ENCODE measurements around the gene TAGLN.

TAGLN gene

DNA sequence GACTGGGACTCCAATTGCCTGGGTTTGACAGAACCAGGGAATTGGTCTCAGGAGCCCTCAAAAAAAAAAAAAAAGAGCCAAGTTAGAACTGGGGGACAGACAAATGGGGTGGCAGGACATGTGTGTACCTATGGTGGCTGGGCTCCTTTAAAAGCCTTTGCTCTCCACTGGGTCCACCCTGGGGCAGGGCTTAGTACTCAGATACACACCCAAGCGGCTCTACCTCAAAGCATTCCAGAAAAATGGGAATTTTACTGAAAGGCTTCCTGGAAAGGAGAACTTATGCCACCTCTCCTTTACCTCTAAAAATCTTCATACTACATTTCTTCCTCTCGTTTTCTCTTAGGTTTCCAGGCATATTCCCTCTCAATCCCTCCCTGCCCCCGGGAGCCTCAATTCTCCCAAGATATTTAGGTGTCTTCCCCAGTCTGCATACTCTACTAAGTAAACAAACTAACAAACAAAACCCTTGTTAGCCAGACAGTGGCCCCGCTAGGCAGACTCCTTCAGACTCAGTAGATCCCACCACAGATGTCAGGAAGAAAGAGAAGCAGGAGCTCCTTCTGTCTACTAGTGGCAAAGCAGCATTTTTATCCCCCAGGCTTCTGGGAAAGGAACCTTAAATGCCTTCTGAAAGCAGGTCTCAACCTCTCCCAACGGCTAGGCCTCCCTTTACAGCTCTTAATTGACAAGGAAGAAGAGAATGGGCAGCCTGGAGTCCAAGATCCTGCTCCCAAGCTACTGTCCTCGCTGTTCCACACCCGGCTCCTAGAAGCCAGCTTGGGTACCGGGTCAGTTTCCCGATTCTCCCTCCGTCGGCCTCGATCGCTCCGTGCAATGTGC is 32.0 kb downstream of the TAGLN start:
- DNase-seq (ENCODE audit: low read depth), result no peak

DNA sequence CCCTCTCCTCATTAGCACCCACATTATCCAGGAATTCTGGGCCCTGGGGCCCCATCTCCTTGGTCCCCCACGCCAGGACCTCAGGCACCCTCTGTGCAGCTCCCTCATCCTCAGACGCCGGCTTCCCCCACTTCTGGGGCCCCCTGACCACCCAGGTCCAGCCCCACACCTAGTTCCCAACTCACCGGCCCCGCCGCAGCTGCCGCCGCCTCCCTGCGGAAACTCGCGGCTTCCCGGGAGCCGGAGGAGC is 32.6 kb downstream of the TAGLN start, which contains the start of gene PCSK7:
TSS of gene PCSK7 (minus strand) at position 232 of the 250 bp plus-strand sequence. CDS start 2,229 bp downstream, outside the sequence.
- DNase-seq (ENCODE audit: low read depth), result no peak

DNA sequence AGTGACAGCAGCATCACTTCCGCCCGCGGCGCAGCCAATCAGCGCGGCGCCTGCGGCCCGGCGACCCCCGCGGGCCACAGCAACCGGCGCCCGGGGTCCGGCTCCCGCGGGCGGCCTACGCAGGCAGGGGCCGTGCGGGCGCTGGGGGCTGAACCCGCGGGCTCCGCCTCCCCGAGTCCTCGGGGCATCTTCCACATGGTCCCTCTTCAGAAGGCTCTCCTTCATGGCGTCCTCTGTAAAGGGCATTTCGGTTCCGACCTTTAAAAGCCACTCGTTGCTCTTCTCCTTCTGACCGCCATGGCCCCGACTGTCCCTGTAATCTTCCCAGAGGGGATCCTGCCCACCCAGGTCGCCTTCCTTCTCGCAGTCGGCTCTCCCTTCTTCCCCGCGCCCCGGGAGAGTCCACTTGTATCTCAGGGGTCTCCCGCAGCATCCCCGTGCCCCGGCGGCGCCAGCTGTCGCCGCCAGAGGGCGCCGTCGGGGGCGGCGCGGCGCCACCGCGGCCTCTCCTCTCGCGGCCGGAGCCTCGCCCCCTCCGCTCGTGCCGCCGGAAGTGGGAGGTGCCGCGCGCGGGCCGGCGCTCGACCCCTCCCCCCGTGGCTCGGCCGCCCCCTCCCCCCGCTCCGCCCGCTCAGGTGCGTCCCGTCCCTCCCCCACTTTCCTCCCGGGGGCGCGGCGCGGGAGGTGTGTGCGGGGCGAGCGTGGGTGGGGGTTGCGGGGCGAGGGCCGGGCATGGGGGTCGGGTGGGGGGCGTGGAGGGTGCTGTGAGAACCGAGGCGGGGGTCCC is 33.1 kb downstream of the TAGLN start, which contains the start of gene RNF214:
TSS of gene RNF214 (plus strand) at position 580 of the 787 bp plus-strand sequence. CDS start 1,602 bp downstream, outside the sequence.
- DNase-seq (ENCODE audit: low read depth), result peak; percentile 61

DNA sequence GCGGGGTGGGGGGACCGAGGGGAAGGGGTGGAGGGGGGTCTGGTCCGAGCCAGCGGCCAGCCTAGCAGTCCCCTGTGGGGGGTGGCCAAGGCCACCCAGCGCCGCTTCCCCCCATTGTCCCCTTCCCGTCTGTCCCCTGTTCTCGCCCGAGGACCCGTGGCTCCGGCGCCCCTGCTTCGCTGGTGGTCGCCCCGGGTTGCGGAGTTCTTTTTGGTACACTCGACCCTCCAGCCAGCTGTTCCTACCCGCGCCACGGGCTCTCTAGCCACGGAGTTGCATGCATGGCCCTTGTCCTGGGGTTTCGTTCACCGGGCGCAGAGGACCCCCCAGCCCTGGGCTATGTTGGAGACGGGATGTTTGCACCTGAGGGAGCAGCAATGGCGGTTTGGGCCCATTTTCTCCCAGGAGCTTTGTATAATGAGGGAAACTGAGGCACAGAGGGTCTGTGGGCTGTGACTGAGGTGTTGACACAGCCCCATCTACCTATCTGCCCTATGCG is 33.8 kb downstream of the TAGLN start:
- no peak for DNase-seq (ENCODE audit: low read depth)

DNA sequence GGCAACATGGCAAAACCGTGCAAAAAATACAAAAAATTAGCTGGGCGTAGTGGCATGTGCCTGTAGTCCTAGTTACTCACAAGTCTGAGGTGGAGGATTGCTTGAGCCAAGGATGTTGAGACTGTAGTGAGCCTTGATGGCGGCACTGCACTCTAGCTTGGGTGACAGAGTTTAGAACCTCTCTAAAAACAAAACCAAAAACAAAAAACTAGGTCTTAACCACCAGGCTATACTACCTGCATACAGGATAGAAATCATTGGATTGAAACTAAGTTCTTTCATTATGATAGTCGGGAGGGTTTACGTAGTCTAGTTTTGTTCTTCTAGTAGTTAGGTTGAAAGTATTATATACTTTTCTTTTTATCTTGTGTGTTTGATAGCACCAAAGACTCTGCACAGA is 39.1 kb downstream of the TAGLN start:
- DNase-seq (ENCODE audit: low read depth), result no peak

DNA sequence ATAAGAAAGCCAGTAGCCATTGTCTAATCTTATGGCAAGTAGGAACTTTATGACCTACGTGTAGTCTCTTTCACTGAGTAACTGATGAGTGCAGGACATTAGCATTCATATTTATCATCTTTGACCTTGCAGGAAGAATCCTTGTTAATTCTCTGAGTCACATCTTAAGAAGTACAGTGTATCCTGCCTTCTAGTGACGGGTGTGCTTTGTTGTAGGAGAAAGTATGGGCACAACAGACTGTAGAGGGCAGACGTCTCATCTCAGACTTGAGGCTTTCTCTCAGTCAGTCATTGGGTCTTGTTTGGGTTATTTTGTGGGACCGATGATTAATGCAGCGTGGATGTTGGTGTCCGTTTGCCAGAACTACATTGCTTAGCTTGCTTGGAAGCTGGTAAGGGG is 40.1 kb downstream of the TAGLN start:
- DNase-seq (ENCODE audit: low read depth), result no peak

DNA sequence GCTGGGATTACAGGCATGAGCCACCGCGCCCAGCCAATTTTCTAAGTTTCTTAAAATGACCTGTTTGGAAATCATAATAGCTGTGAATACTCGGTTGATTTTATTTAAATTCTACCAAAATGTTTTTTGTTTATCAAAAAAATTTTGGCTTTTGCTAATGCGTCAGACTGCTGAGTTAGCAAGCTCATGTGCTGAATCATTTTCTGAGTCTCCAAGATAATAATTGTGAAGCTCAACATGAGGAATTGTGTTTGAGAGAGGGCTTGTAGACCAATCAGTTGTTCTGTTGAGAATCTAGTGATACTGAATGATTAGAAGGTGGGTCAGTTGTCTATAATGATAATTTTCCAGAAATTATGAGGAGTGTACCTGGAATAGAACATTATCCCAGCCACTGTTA is 49.2 kb downstream of the TAGLN start:
- no peak for DNase-seq (ENCODE audit: low read depth)

DNA sequence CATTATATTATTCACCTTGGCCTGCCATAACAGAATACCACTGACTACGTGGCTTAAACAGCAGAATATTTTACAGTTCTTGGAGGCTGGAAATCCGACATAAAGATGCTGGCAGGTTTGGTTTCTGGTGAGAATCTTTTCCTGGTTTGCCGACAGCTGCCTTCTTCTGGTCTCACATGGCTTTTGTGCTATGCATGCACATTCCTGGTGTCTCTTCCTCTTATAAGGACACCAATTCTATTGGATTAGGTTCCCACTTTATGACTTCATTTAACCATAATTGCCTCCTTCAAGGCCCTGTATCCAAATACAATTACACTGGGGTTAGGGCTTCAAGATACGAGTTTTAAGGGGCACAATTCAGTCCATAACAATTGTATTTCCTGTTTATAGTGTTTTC is 50.4 kb downstream of the TAGLN start:
- no peak for DNase-seq (ENCODE audit: low read depth)

DNA sequence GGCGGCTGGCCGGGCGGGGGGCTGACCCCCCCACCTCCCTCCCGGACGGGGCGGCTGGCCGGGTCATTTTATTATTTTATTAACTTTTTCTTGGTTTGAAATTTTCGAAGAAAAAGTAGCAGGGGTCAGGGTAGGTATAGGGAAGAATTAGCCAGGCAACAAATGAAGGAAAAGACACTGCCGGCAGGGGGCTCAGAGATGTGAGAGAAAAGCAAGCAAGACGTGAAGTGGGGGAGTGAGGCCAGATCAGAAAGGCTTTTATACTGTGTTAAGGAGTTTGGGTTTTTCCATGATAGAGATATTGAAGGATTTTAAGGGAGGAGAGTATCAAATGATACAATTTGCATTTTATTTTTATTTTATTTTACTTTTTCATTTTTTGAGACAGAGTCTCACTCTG is 52.3 kb downstream of the TAGLN start:
- DNase-seq (ENCODE audit: low read depth), result no peak

DNA sequence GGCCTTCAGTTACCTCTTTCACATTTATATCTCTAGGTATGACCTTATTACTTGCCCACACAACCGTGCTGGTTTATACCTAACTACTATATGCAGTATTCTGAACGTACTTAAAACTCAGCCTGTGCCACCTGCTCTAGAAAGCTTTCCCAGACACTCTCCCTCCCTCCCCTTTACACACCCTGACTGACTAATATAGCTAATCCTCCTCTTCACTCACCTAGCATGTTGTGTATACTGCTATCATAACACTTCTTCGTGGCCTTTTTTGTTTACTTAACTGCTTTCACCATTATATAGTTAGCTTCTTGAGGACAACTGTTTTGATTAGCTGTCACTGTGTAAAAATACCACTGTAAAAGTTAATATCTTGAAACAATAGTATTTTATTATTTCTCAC is 56.8 kb downstream of the TAGLN start:
- DNase-seq (ENCODE audit: low read depth), result no peak

DNA sequence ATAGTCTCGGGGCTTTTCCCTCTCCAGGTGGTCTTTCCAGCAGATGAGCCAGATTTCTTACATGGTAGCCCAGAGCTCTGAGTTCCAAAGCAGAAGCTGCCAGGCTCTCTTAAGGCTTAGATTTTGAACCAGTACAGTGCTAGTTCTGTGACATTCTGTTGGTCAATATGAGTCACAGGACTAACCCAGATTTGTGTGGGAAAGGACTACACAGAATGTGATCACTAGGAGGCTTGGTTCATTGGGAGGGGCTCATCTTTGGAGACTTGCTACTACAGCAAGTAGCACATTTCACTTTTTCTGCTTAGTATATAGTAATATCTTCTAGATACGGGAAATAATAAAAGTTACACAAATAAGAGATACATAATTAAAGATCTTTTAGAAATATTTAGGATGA is 57.4 kb downstream of the TAGLN start:
- no peak for DNase-seq (ENCODE audit: low read depth)

All from activated gamma-delta T cell treated with anti-CD3 and anti-CD28 coated beads, Interleukin-2, amount 50 U/mL, for 16 hours (primary cell).